Measurements from ENCODE around the gene IFNA21.
"Not testable (repeated sequence)": the region's sequence is repeated elsewhere in the genome, so short reads cannot be mapped to it uniquely, and the experiment has no call there.

IFNA21 gene

GRCh38 chr9:21166560-21166959, at the start of gene IFNA21:
IFNA21 (minus strand) TSS chr9:21166660; CDS start chr9:21166612, 48 bp downstream.
- not testable (repeated sequence) for DNase-seq

GRCh38 chr9:21213411-21214326, 47.2 kb upstream of the IFNA21 start:
- not testable (repeated sequence) for DNase-seq

- DNase-seq = not testable (repeated sequence)
These were observed 45.7 kb upstream of the IFNA21 start for GRCh38 chr9:21212160-21212559.

GRCh38 chr9:21210782-21211181, 44.3 kb upstream of the IFNA21 start:
- not testable (repeated sequence) for DNase-seq

GRCh38 chr9:21210311-21210710, 43.9 kb upstream of the IFNA21 start:
- no peak for DNase-seq

- not testable (repeated sequence) for DNase-seq
These were observed 40.6 kb upstream of the IFNA21 start, which contains the start of gene IFNA10 for GRCh38 chr9:21207043-21207442. IFNA10 (minus strand) TSS chr9:21207143; CDS start chr9:21207097, 46 bp downstream.

GRCh38 chr9:21205204-21205603, 38.7 kb upstream of the IFNA21 start:
- DNase-seq = no peak

GRCh38 chr9:21202105-21202504, 35.6 kb upstream of the IFNA21 start, which contains the start of gene IFNA7:
IFNA7 (minus strand) TSS chr9:21202205; CDS start chr9:21202165, 40 bp downstream.
- DNase-seq = not testable (repeated sequence)

GRCh38 chr9:21194867-21195776, 28.7 kb upstream of the IFNA21 start:
- peak; percentile 25 for DNase-seq

- DNase-seq = not testable (repeated sequence)
These were observed 21.0 kb upstream of the IFNA21 start, which contains the start of gene IFNA4 for GRCh38 chr9:21187487-21187886. IFNA4 (minus strand) TSS chr9:21187587; CDS start chr9:21187531, 56 bp downstream.

- DNase-seq = peak; percentile 14
These were observed 16.6 kb upstream of the IFNA21 start for GRCh38 chr9:21182810-21183736.

- DNase-seq = no peak
These were observed 8.2 kb upstream of the IFNA21 start for GRCh38 chr9:21174671-21175070.

- no peak for DNase-seq
These were observed 5.7 kb upstream of the IFNA21 start for GRCh38 chr9:21172156-21172555.

GRCh38 chr9:21171351-21171750, 4.9 kb upstream of the IFNA21 start:
- DNase-seq = no peak

GRCh38 chr9:21165516-21165915, 944 bp downstream of the IFNA21 start:
- no peak for DNase-seq

- DNase-seq = no peak
These were observed 6.3 kb downstream of the IFNA21 start for GRCh38 chr9:21160178-21160577.

- peak; percentile 9 for DNase-seq
These were observed 11.0 kb downstream of the IFNA21 start for GRCh38 chr9:21155501-21155900.

- peak; percentile 34 for DNase-seq
These were observed 12.3 kb downstream of the IFNA21 start for GRCh38 chr9:21154018-21154608.

- peak; percentile 25 for DNase-seq
These were observed 13.0 kb downstream of the IFNA21 start for GRCh38 chr9:21153336-21154017.

- DNase-seq = no peak
These were observed 21.9 kb downstream of the IFNA21 start for GRCh38 chr9:21144603-21145002.

- DNase-seq = peak; percentile 10
These were observed 25.0 kb downstream of the IFNA21 start, which contains the start of gene IFNW1 for GRCh38 chr9:21141427-21141882. IFNW1 (minus strand) TSS chr9:21141832; CDS start chr9:21141570, 262 bp downstream.

Data from EL (cell line).